NCI-H82 (cell line): ENCODE results near the gene MYL7.
"Not testable (repeated sequence)": the region's sequence is repeated elsewhere in the genome, so short reads cannot be mapped to it uniquely, and the experiment has no call there.

ENCODE experiments used
- DNase-seq: peaks from one replicate; lab custom pipeline; 2025; lab: John Stamatoyannopoulos, UW

The MYL7 gene

GRCh38 chr7:44131173-44132029 is 9.7 kb downstream of the MYL7 start:
- DNase-seq = peak; percentile 87

- DNase-seq = no peak
These were observed 12.2 kb downstream of the MYL7 start for GRCh38 chr7:44128721-44129582.

GRCh38 chr7:44127161-44127560 is 14.0 kb downstream of the MYL7 start:
- no peak for DNase-seq

- not testable (repeated sequence) for DNase-seq
These were observed 14.6 kb downstream of the MYL7 start for GRCh38 chr7:44126574-44126973.

GRCh38 chr7:44124822-44125202 is 16.3 kb downstream of the MYL7 start:
- DNase-seq = no peak

- DNase-seq = peak; percentile 99
These were observed 17.7 kb downstream of the MYL7 start, which contains the start of gene POLD2 for GRCh38 chr7:44123190-44124003. Gene POLD2, minus strand, starts transcription at chr7:44123548. Its CDS starts 1,495 bp downstream, at chr7:44122053.

GRCh38 chr7:44122529-44122928 is 18.6 kb downstream of the MYL7 start:
- no peak for DNase-seq

GRCh38 chr7:44121761-44122420 is 19.2 kb downstream of the MYL7 start:
- no peak for DNase-seq

- no peak for DNase-seq
These were observed 20.7 kb downstream of the MYL7 start for GRCh38 chr7:44120395-44120794.

GRCh38 chr7:44119829-44120380 is 21.2 kb downstream of the MYL7 start:
- no peak for DNase-seq

- no peak for DNase-seq
These were observed 23.2 kb downstream of the MYL7 start for GRCh38 chr7:44117801-44118429.

- no peak for DNase-seq
These were observed 24.1 kb downstream of the MYL7 start for GRCh38 chr7:44116789-44117666.

GRCh38 chr7:44116087-44116788 is 24.9 kb downstream of the MYL7 start:
- DNase-seq = no peak

GRCh38 chr7:44114586-44115310 is 26.4 kb downstream of the MYL7 start:
- DNase-seq = no peak

- no peak for DNase-seq
These were observed 27.3 kb downstream of the MYL7 start for GRCh38 chr7:44113764-44114354.

GRCh38 chr7:44112997-44113763 is 28.0 kb downstream of the MYL7 start:
- DNase-seq = no peak
